H9 (cell line): ENCODE results near the gene C17orf114.

Source experiments
- DNase-seq: peaks from one replicate; pipeline ENCODE4 v3.0.0-alpha.2; 2017
- H2AFZ ChIP-seq: one replicate; pipeline ENCODE4 v1.6.1; 2013; ENCODE audit warnings: mild to moderate bottlenecking, low read length, control low read depth, moderate library complexity
- H2AK5ac ChIP-seq: 2 replicates; pipeline ENCODE4 v1.6.1; 2013; ENCODE audit warnings: low read length, control low read depth, mixed read lengths; ENCODE audit not compliant: insufficient read length
- H2BK120ac ChIP-seq: one replicate; pipeline ENCODE4 v1.6.1; 2013; ENCODE audit warnings: low read depth, mild to moderate bottlenecking, low read length, control low read depth, inconsistent platforms; ENCODE audit not compliant: poor library complexity, severe bottlenecking
- H2BK12ac ChIP-seq: 2 replicates; pipeline ENCODE4 v1.6.1; 2013; ENCODE audit warnings: low read length, control low read depth, mixed read lengths, low read depth; ENCODE audit not compliant: insufficient read length
- H2BK15ac ChIP-seq: 2 replicates; pipeline ENCODE4 v1.6.1; 2013; ENCODE audit warnings: low read depth, low read length, control low read depth
- H2BK20ac ChIP-seq: one replicate; pipeline ENCODE4 v1.6.1; 2013; ENCODE audit warnings: low read depth, mild to moderate bottlenecking, low read length, control low read depth, inconsistent platforms; ENCODE audit not compliant: poor library complexity, severe bottlenecking
- H2BK5ac ChIP-seq: 2 replicates; pipeline ENCODE4 v1.6.1; 2013; ENCODE audit warnings: low read length, control low read depth, mixed read lengths; ENCODE audit not compliant: insufficient read length
- H3K14ac ChIP-seq: 2 replicates; pipeline ENCODE4 v1.6.1; 2013; ENCODE audit warnings: low read length, control low read depth; ENCODE audit not compliant: insufficient read depth
- H3K18ac ChIP-seq: 2 replicates; pipeline ENCODE4 v1.6.1; 2013; ENCODE audit warnings: low read depth, mild to moderate bottlenecking, mixed read lengths, low read length, control low read depth; ENCODE audit not compliant: insufficient read length
- H3K23ac ChIP-seq: 2 replicates; pipeline ENCODE4 v1.6.1; 2013; ENCODE audit warnings: low read length, control low read depth, mixed read lengths, low read depth; ENCODE audit not compliant: insufficient read length
- H3K23me2 ChIP-seq: 2 replicates; pipeline ENCODE4 v1.6.1; 2013; ENCODE audit warnings: low read depth, mild to moderate bottlenecking, mixed read lengths, low read length, control low read depth; ENCODE audit not compliant: insufficient read length, poor library complexity, severe bottlenecking
- H3K27ac ChIP-seq: 2 replicates; pipeline ENCODE4 v1.5.1; 2013; ENCODE audit warnings: low read length, control low read depth, mixed read lengths, low read depth; ENCODE audit not compliant: insufficient read length
- H3K27me3 ChIP-seq: 2 replicates; pipeline ENCODE4 v1.6.1; 2013; ENCODE audit warnings: low read length, control low read depth, inconsistent platforms; ENCODE audit not compliant: insufficient read depth
- H3K4ac ChIP-seq: 2 replicates; pipeline ENCODE4 v1.6.1; 2013; ENCODE audit warnings: low read depth, mild to moderate bottlenecking, control low read depth, inconsistent platforms, low read length, moderate library complexity
- H3K4me1 ChIP-seq: 2 replicates; pipeline ENCODE4 v1.6.1; 2013; ENCODE audit warnings: low read length, control low read depth, inconsistent platforms; ENCODE audit not compliant: insufficient read depth
- H3K4me2 ChIP-seq: 2 replicates; pipeline ENCODE4 v1.6.1; 2013; ENCODE audit warnings: low read length, control low read depth, mixed read lengths; ENCODE audit not compliant: insufficient read length, insufficient read depth
- H3K56ac ChIP-seq: 2 replicates; pipeline ENCODE4 v1.6.1; 2013; ENCODE audit warnings: low read depth, mild to moderate bottlenecking, mixed read lengths, low read length, control low read depth; ENCODE audit not compliant: insufficient read length
- H3K79me1 ChIP-seq: 2 replicates; pipeline ENCODE4 v1.6.1; 2013; ENCODE audit warnings: low read depth, mild to moderate bottlenecking, moderate library complexity, low read length, control low read depth, inconsistent platforms; ENCODE audit not compliant: insufficient read depth, poor library complexity, severe bottlenecking
- H3K79me2 ChIP-seq: 2 replicates; pipeline ENCODE4 v1.6.1; 2013; ENCODE audit warnings: low read length, control low read depth, inconsistent platforms; ENCODE audit not compliant: insufficient read depth
- H3K9ac ChIP-seq: 2 replicates; pipeline ENCODE4 v1.6.1; 2013; ENCODE audit warnings: low read length, control low read depth, mixed read lengths; ENCODE audit not compliant: insufficient read length; ENCODE audit errors: extremely low read depth
- H3K9me3 ChIP-seq: one replicate; pipeline ENCODE4 v1.6.1; 2013; ENCODE audit warnings: low read depth, low read length, inconsistent platforms; ENCODE audit not compliant: control insufficient read depth
- H3T11ph ChIP-seq: one replicate; pipeline ENCODE4 v1.6.1; 2013; ENCODE audit warnings: mild to moderate bottlenecking, low read length, control low read depth, inconsistent platforms
- H4K20me1 ChIP-seq: one replicate; pipeline ENCODE4 v1.6.1; 2013; ENCODE audit not compliant: control insufficient read depth, insufficient read length, insufficient read depth
- H4K5ac ChIP-seq: 2 replicates; pipeline ENCODE4 v1.6.1; 2013; ENCODE audit warnings: low read depth, mild to moderate bottlenecking, mixed read lengths, low read length, control low read depth; ENCODE audit not compliant: insufficient read length
- H4K8ac ChIP-seq: replicated peaks from 2 replicates; pipeline ENCODE4 v1.6.1; 2013; ENCODE audit warnings: low read length, control low read depth, mixed read lengths, low read depth; ENCODE audit not compliant: insufficient read length
- H4K91ac ChIP-seq: 2 replicates; pipeline ENCODE4 v1.6.1; 2013; ENCODE audit warnings: low read depth, mild to moderate bottlenecking, moderate library complexity, mixed read lengths, low read length, control low read depth; ENCODE audit not compliant: insufficient read length
- H3K27ac Mint-ChIP-seq, 3 experiments: 2 replicates in 2 of 3; 3 replicates in 1 of 3; pipeline ENCODE4 v1.8.0; 2020 to 2021; ENCODE audit warnings: mixed read lengths in 3 of 3, mild to moderate bottlenecking in 1 of 3, moderate library complexity in 1 of 3
- H3K27me3 Mint-ChIP-seq: 2 replicates; pipeline ENCODE4 v1.8.0; 2021; ENCODE audit warnings: low read depth, mild to moderate bottlenecking, moderate library complexity, mixed read lengths
- H3K36me3 Mint-ChIP-seq, 3 experiments: 2 replicates in 2 of 3; 3 replicates in 1 of 3; pipeline ENCODE4 v1.8.0; 2020 to 2021; ENCODE audit warnings: low read depth in 3 of 3, mixed read lengths in 3 of 3; ENCODE audit not compliant: insufficient read depth in 1 of 3
- H3K4me1 Mint-ChIP-seq, 2 experiments: 2 replicates each; pipeline ENCODE4 v1.8.0; 2020; ENCODE audit warnings: mixed read lengths in 2 of 2
- H3K4me3 Mint-ChIP-seq, 2 experiments: 2 replicates in 1 of 2; 3 replicates in 1 of 2; pipeline ENCODE4 v1.8.0; 2020 to 2021; ENCODE audit warnings: mild to moderate bottlenecking in 2 of 2, mixed read lengths in 2 of 2, moderate library complexity in 1 of 2
- H3K9me3 Mint-ChIP-seq, 2 experiments: 2 replicates in 1 of 2; 3 replicates in 1 of 2; pipeline ENCODE4 v1.8.0; 2020; ENCODE audit warnings: mild to moderate bottlenecking in 2 of 2, mixed read lengths in 2 of 2, moderate library complexity in 1 of 2
- WGBS: extraction: QIAGEN DNeasy Blood & Tissue Kit; methylation state at CpG from one replicate; pipeline ENCODE4 v1.1.7; 2013; ENCODE audit warnings: missing lambda C conversion rate, low lambda C conversion rate, mixed read lengths; ENCODE audit not compliant: insufficient read length; ENCODE audit errors: extremely low coverage; 5-methylcytosine and 5-hydroxymethylcytosine counted together
- TF ChIP-seq, protein P1 (sequence below): fragments of 200-600 bp; sonication (generic); conservative IDR thresholded peaks from 3 replicates; pipeline ENCODE4 v1.8.0; 2021; ENCODE audit warnings: antibody characterized with exemption, mild to moderate bottlenecking

C17orf114 gene

GRCh38 chr17:4753392-4753791 lies 48.7 kb downstream of the C17orf114 start:
- Histone ChIP-seq H4K20me1 (no peaks in the 10 kb centered on the region), H3K56ac (no peak overlapping the region), H3K27me3 (no peaks in the 10 kb centered on the region; the same call in 1 of the 2 replicates), H2BK20ac (no peak overlapping the region), H3K4me2 (no peak overlapping the region), H3K23ac (no peak overlapping the region), H3K9me3 (no peaks in the 10 kb centered on the region), H2BK15ac (no peak overlapping the region), H3K79me2 (no peaks in the 10 kb centered on the region), H4K8ac (no peak overlapping the region), H3K9ac (no peak overlapping the region), H4K91ac (no peak overlapping the region), H2BK12ac (no peak overlapping the region), H3K4me1 (no peaks in the 10 kb centered on the region), H3K79me1 (no peaks in the 10 kb centered on the region), H2AFZ (no peak overlapping the region), H4K5ac (no peak overlapping the region), H3K4ac (no peak overlapping the region), H3K27ac (no peak overlapping the region), H3K23me2 (no peaks in the 10 kb centered on the region), H3T11ph (no peak overlapping the region), H2AK5ac (no peak overlapping the region), H3K18ac (no peak overlapping the region), H3K14ac (no peak overlapping the region), H2BK120ac (no peak overlapping the region), H2BK5ac (no peak overlapping the region)
- no peaks in the 10 kb centered on the region for H3K9me3 Mint-ChIP-seq
- TF ChIP-seq, protein P1, sequence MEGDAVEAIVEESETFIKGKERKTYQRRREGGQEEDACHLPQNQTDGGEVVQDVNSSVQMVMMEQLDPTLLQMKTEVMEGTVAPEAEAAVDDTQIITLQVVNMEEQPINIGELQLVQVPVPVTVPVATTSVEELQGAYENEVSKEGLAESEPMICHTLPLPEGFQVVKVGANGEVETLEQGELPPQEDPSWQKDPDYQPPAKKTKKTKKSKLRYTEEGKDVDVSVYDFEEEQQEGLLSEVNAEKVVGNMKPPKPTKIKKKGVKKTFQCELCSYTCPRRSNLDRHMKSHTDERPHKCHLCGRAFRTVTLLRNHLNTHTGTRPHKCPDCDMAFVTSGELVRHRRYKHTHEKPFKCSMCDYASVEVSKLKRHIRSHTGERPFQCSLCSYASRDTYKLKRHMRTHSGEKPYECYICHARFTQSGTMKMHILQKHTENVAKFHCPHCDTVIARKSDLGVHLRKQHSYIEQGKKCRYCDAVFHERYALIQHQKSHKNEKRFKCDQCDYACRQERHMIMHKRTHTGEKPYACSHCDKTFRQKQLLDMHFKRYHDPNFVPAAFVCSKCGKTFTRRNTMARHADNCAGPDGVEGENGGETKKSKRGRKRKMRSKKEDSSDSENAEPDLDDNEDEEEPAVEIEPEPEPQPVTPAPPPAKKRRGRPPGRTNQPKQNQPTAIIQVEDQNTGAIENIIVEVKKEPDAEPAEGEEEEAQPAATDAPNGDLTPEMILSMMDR: no peak
- H3K4me3 Mint-ChIP-seq: no peak overlapping the region
- H3K4me1 Mint-ChIP-seq: peaks cover 6% of the 10 kb centered on the region in 2 experiments; a peak in 2 of 4 replicates
- DNase-seq: no peak
- no peak overlapping the region for H3K27ac Mint-ChIP-seq
- no CpG with 5 or more reads among the region's 1 CpG for WGBS
- H3K27me3 Mint-ChIP-seq: peaks cover 48% of the 10 kb centered on the region
- H3K36me3 Mint-ChIP-seq: no peaks in the 10 kb centered on the region
